ENCODE data around the gene RCAN1. TPM values are rescaled to one million over a fixed set of nuclear protein-coding genes. Genes with fewer than 3 reads are reported as not detected.

RCAN1 gene
- total and polyA plus RNA-seq, 9 donors = 8.6 to 26.7 (median 10.0) TPM

GRCh38 chr21:34523019-34523555 is 91.8 kb downstream of the RCAN1 start:
- intact Hi-C loops (cut with DNase I) = no loop called here
- no peaks in the 10 kb centered on the region for H3K27me3 ChIP-seq
- H3K9me3 ChIP-seq = no peaks in the 10 kb centered on the region
- WGBS, 3 donors = 95 to 97% (median 96%) methylated on average over 7 of the region's 7 CpGs
- no peak for DNase-seq
- H3K27ac ChIP-seq = no peak overlapping the region
- peaks cover 3% of the 10 kb centered on the region for H3K4me1 ChIP-seq (ENCODE audit: insufficient read depth)
- no peaks in the 10 kb centered on the region for H3K36me3 ChIP-seq
- H3K4me3 ChIP-seq = no peak overlapping the region
- no peak for TF ChIP-seq EP300 (IDR thresholded peaks at IDR 0.05)
- TF ChIP-seq POLR2A (IDR thresholded peaks at IDR 0.05) = no peak
- no peak for TF ChIP-seq CTCF (IDR thresholded peaks at IDR 0.05)

- WGBS, 3 donors = 56 to 75% (median 61%) methylated on average over 6 of the region's 6 CpGs
- intact Hi-C loops (cut with DNase I) = no loop called here
These were observed 92.6 kb downstream of the RCAN1 start for GRCh38 chr21:34522284-34522683.

GRCh38 chr21:34521561-34521960 is 93.4 kb downstream of the RCAN1 start:
- no peaks in the 10 kb centered on the region for H3K36me3 ChIP-seq

More at GRCh38 chr21:34522284-34522683, 92.6 kb downstream of the RCAN1 start:
- no peak for DNase-seq
- TF ChIP-seq CTCF (IDR thresholded peaks at IDR 0.05) (no peak), POLR2A (IDR thresholded peaks at IDR 0.05) (no peak), EP300 (IDR thresholded peaks at IDR 0.05) (no peak)
- H3K4me3 ChIP-seq = no peak overlapping the region
- H3K36me3 ChIP-seq = no peaks in the 10 kb centered on the region
- no peak overlapping the region for H3K27ac ChIP-seq
- H3K27me3 ChIP-seq = no peaks in the 10 kb centered on the region
- H3K9me3 ChIP-seq = no peaks in the 10 kb centered on the region
- H3K4me1 ChIP-seq (ENCODE audit: insufficient read depth) = peaks cover 3% of the 10 kb centered on the region

GRCh38 chr21:34520764-34521508 is 94.0 kb downstream of the RCAN1 start:
- intact Hi-C loops (cut with DNase I) = no loop called here
- no peak for TF ChIP-seq CTCF (IDR thresholded peaks at IDR 0.05)
- TF ChIP-seq POLR2A (IDR thresholded peaks at IDR 0.05) = no peak
- TF ChIP-seq EP300 (IDR thresholded peaks at IDR 0.05) = no peak
- Histone ChIP-seq H3K9me3 (no peaks in the 10 kb centered on the region), H3K27me3 (no peaks in the 10 kb centered on the region), H3K27ac (no peak overlapping the region), H3K4me3 (no peak overlapping the region), H3K36me3 (no peaks in the 10 kb centered on the region), H3K4me1 (ENCODE audit: insufficient read depth) (peaks cover 3% of the 10 kb centered on the region)
- DNase-seq = no peak
- WGBS, 3 donors = 93 to 95% (median 93%) methylated on average over 20 of the region's 20 CpGs

More at GRCh38 chr21:34521561-34521960, 93.4 kb downstream of the RCAN1 start:
- H3K27ac ChIP-seq = no peak overlapping the region
- TF ChIP-seq CTCF (IDR thresholded peaks at IDR 0.05) (no peak), POLR2A (IDR thresholded peaks at IDR 0.05) (no peak), EP300 (IDR thresholded peaks at IDR 0.05) (no peak)
- H3K4me3 ChIP-seq = no peak overlapping the region
- WGBS, 3 donors = 92 to 97% (median 95%) methylated on average over 7 of the region's 7 CpGs
- H3K9me3 ChIP-seq = no peaks in the 10 kb centered on the region
- intact Hi-C loops (cut with DNase I) = no loop called here
- no peak for DNase-seq
- peaks cover 3% of the 10 kb centered on the region for H3K4me1 ChIP-seq (ENCODE audit: insufficient read depth)
- H3K27me3 ChIP-seq = no peaks in the 10 kb centered on the region
